K562 (cell line): ENCODE measurements around the gene SLC35E2B. TPM values are rescaled to one million over a fixed set of nuclear protein-coding genes. Genes with fewer than 3 reads are reported as not detected.

ENCODE experiments used
- BCLAF1 ChIP-seq, 2 experiments: fragments of 450-650 bp in 1 of 2; IDR thresholded peaks; 2 replicates each; pipeline ENCODE4 v1.6.1; 2011 to 2017; ENCODE audit warnings: low read depth in 2 of 2, antibody characterized with exemption in 1 of 2, borderline replicate concordance in 1 of 2, low read length in 1 of 2, mild to moderate bottlenecking in 1 of 2, mixed read lengths in 1 of 2; ENCODE audit not compliant: control insufficient read depth in 1 of 2
- GABPA ChIP-seq: fragments of 200-800 bp; sonication (Bioruptor generic); conservative IDR thresholded peaks from 2 replicates; pipeline ENCODE4 v1.6.1; 2016; ENCODE audit warnings: low read depth, missing genetic modification characterization, missing compliant biosample characterization
- GMEB1 ChIP-seq: fragments of 250-450 bp; sonication (Bioruptor Pico); IDR thresholded peaks from 2 replicates; pipeline ENCODE4 v1.4.0; 2020; ENCODE audit warnings: mild to moderate bottlenecking
- ID3 ChIP-seq, 2 experiments: fragments of 250-450 bp in 1 of 2; fragments of 450-650 bp in 1 of 2; sonication (Bioruptor Pico) in 1 of 2; IDR thresholded peaks; 2 replicates each; pipeline versions ENCODE4 v1.6.1 to v1.8.0; 2016 to 2021; ENCODE audit warnings: mild to moderate bottlenecking in 2 of 2, moderate library complexity in 2 of 2, missing compliant biosample characterization in 1 of 2, missing genetic modification characterization in 1 of 2
- NR2C2 ChIP-seq, 2 experiments: fragments of 200-800 bp in 1 of 2; sonication (Bioruptor generic) in 1 of 2; sonication (generic) in 1 of 2; formaldehyde crosslinking in 1 of 2; IDR thresholded peaks; 2 replicates each; pipeline versions ENCODE4 v1.6.1 to v1.8.0; 2016 to 2022; ENCODE audit warnings: mild to moderate bottlenecking in 1 of 2, missing compliant biosample characterization in 1 of 2, missing genetic modification characterization in 1 of 2, missing genetic modification reagents in 1 of 2
- ZNF407 ChIP-seq: fragments of 450-650 bp; IDR thresholded peaks from 2 replicates; pipeline ENCODE4 v1.6.1; 2016; ENCODE audit warnings: low read depth
- polyA plus RNA-seq, 8 experiments: library from polyadenylated mRNA; depleted of rRNA in 4 of 8; stranded (reverse) in 5 of 8; unstranded in 3 of 8; fragments of >200 nt; fragmentation: Nextera tagmentation in 2 of 8; fragmentation: Illumina TruSeq in 1 of 8; extraction: Ambion mirVana in 2 of 8; extraction: Trizol in 1 of 8; gene quantifications; 2 replicates each; pipeline versions ENCODE4 v1.2.1 to v1.2.3, GENCODE V29; 2011 to 2014; ENCODE audit warnings: inconsistent platforms in 1 of 8, missing spikeins in 1 of 8
- total RNA-seq, 7 experiments: library from RNA; depleted of rRNA in 6 of 7; stranded (reverse); fragments of >200 nt in 6 of 7; fragmentation: Illumina TruSeq in 2 of 7; extraction: Trizol in 2 of 7; gene quantifications; 2 replicates each; pipeline versions ENCODE4 v1.2.1 to v1.2.3, GENCODE V29; 2011 to 2021; ENCODE audit warnings: low replicate concordance in 1 of 7

SLC35E2B gene
- total and polyA plus RNA-seq, 9 of the 15 experiments (the other 6 are each of a cell fraction or from before 2014, with no cell fraction given): 4.7 to 44.6 (median 20.7) TPM

GRCh38 chr1:1615256-1616044 lies 77.1 kb downstream of the SLC35E2B start, which contains the start of gene MIB2 (continued):
- TF ChIP-seq NR2C2 (CRISPR knock-in tag; IDR thresholded peaks at IDR 0.05) (peak; percentile 76), NR2C2 (tag; IDR thresholded peaks at IDR 0.05) (peak; percentile 94), GMEB1 (CRISPR knock-in tag) (peak; percentile 88), ZNF407 (no peak), BCLAF1 (IDR thresholded peaks at IDR 0.05; ENCODE audit: borderline replicate concordance in 1 of 2, control insufficient read depth in 1 of 2, low read depth in 2 of 2, low read length in 1 of 2) (no peak), GABPA (tag) (peak; percentile 99), ID3 (CRISPR knock-in tag; IDR thresholded peaks at IDR 0.05) (no peak), ID3 (tag; IDR thresholded peaks at IDR 0.05) (peak; percentile 71; the same call in 1 of the 2 replicates)
